Measurements from ENCODE around the gene UBE2V1. TPM values are rescaled to one million over a fixed set of nuclear protein-coding genes. Genes with fewer than 3 reads are reported as not detected.

UBE2V1 gene
- total RNA-seq, 2 experiments from 2014 or later, result 150 to 156 TPM

- no peaks in the 10 kb centered on the region for H3K9me3 Mint-ChIP-seq
- H3K4me3 Mint-ChIP-seq, result no peak overlapping the region
- no peaks in the 10 kb centered on the region for H3K36me3 Mint-ChIP-seq
- H3K4me1 Mint-ChIP-seq, result peaks cover 10% of the 10 kb centered on the region
- no peak for DNase-seq
- no peak overlapping the region for H3K27ac Mint-ChIP-seq
- H3K27me3 Mint-ChIP-seq, result peaks cover 9% of the 10 kb centered on the region
Observed at GRCh38 chr20:50043573-50044352, 69.2 kb downstream of the UBE2V1 start.

GRCh38 chr20:50042370-50043313 lies 70.3 kb downstream of the UBE2V1 start:
- H3K4me1 Mint-ChIP-seq, result peaks cover 3% of the 10 kb centered on the region
- no peaks in the 10 kb centered on the region for H3K9me3 Mint-ChIP-seq
- H3K27me3 Mint-ChIP-seq, result peaks cover 9% of the 10 kb centered on the region
- H3K4me3 Mint-ChIP-seq, result no peak overlapping the region
- DNase-seq, result no peak
- H3K36me3 Mint-ChIP-seq, result no peaks in the 10 kb centered on the region
- H3K27ac Mint-ChIP-seq, result no peak overlapping the region

- DNase-seq, result no peak
- Mint-ChIP-seq H3K27ac (no peak overlapping the region), H3K4me3 (no peak overlapping the region), H3K9me3 (no peaks in the 10 kb centered on the region), H3K36me3 (no peaks in the 10 kb centered on the region), H3K27me3 (peaks cover 5% of the 10 kb centered on the region), H3K4me1 (peaks cover 3% of the 10 kb centered on the region)
Observed at GRCh38 chr20:50041246-50041873, 71.6 kb downstream of the UBE2V1 start.

- DNase-seq, result no peak
- Mint-ChIP-seq H3K27ac (no peak overlapping the region), H3K4me3 (no peak overlapping the region), H3K4me1 (peaks cover 3% of the 10 kb centered on the region), H3K36me3 (no peaks in the 10 kb centered on the region), H3K27me3 (peaks cover 2% of the 10 kb centered on the region), H3K9me3 (no peaks in the 10 kb centered on the region)
Observed at GRCh38 chr20:50040432-50041245, 72.3 kb downstream of the UBE2V1 start.

GRCh38 chr20:50039706-50040431 lies 73.1 kb downstream of the UBE2V1 start:
- Mint-ChIP-seq H3K4me3 (no peak overlapping the region), H3K36me3 (no peaks in the 10 kb centered on the region), H3K27ac (no peak overlapping the region), H3K27me3 (no peaks in the 10 kb centered on the region), H3K9me3 (no peaks in the 10 kb centered on the region), H3K4me1 (peaks cover 3% of the 10 kb centered on the region)
- DNase-seq, result no peak

- DNase-seq, result no peak
- Mint-ChIP-seq H3K4me1 (peaks cover 3% of the 10 kb centered on the region), H3K27ac (no peak overlapping the region), H3K9me3 (no peaks in the 10 kb centered on the region), H3K4me3 (no peak overlapping the region), H3K36me3 (no peaks in the 10 kb centered on the region), H3K27me3 (no peaks in the 10 kb centered on the region)
Observed at GRCh38 chr20:50038574-50038991, 74.4 kb downstream of the UBE2V1 start.

GRCh38 chr20:50038169-50038568 lies 74.8 kb downstream of the UBE2V1 start:
- no peaks in the 10 kb centered on the region for H3K36me3 Mint-ChIP-seq
- H3K27ac Mint-ChIP-seq, result no peak overlapping the region
- DNase-seq, result no peak
- H3K4me1 Mint-ChIP-seq, result peaks cover 3% of the 10 kb centered on the region
- H3K9me3 Mint-ChIP-seq, result no peaks in the 10 kb centered on the region
- H3K4me3 Mint-ChIP-seq, result no peak overlapping the region
- no peaks in the 10 kb centered on the region for H3K27me3 Mint-ChIP-seq

GRCh38 chr20:50037575-50037974 lies 75.4 kb downstream of the UBE2V1 start:
- Mint-ChIP-seq H3K27me3 (no peaks in the 10 kb centered on the region), H3K4me3 (no peak overlapping the region), H3K4me1 (peaks cover 3% of the 10 kb centered on the region), H3K9me3 (no peaks in the 10 kb centered on the region), H3K27ac (no peak overlapping the region), H3K36me3 (no peaks in the 10 kb centered on the region)
- no peak for DNase-seq

GRCh38 chr20:50037123-50037522 lies 75.8 kb downstream of the UBE2V1 start:
- Mint-ChIP-seq H3K27ac (no peak overlapping the region), H3K4me3 (no peak overlapping the region), H3K9me3 (no peaks in the 10 kb centered on the region), H3K36me3 (no peaks in the 10 kb centered on the region), H3K27me3 (no peaks in the 10 kb centered on the region), H3K4me1 (peaks cover 3% of the 10 kb centered on the region)
- DNase-seq, result no peak

- no peaks in the 10 kb centered on the region for H3K36me3 Mint-ChIP-seq
- no peak overlapping the region for H3K4me3 Mint-ChIP-seq
- no peaks in the 10 kb centered on the region for H3K9me3 Mint-ChIP-seq
- H3K27me3 Mint-ChIP-seq, result no peaks in the 10 kb centered on the region
- no peak overlapping the region for H3K27ac Mint-ChIP-seq
- peaks cover 3% of the 10 kb centered on the region for H3K4me1 Mint-ChIP-seq
- DNase-seq, result no peak
Observed at GRCh38 chr20:50036703-50037102, 76.2 kb downstream of the UBE2V1 start.

GRCh38 chr20:50034567-50035180 lies 78.3 kb downstream of the UBE2V1 start:
- no peaks in the 10 kb centered on the region for H3K9me3 Mint-ChIP-seq
- DNase-seq, result no peak
- no peak overlapping the region for H3K4me3 Mint-ChIP-seq
- no peaks in the 10 kb centered on the region for H3K4me1 Mint-ChIP-seq
- no peaks in the 10 kb centered on the region for H3K27me3 Mint-ChIP-seq
- H3K27ac Mint-ChIP-seq, result no peak overlapping the region
- no peaks in the 10 kb centered on the region for H3K36me3 Mint-ChIP-seq

- Mint-ChIP-seq H3K4me3 (no peak overlapping the region), H3K27me3 (no peaks in the 10 kb centered on the region), H3K9me3 (no peaks in the 10 kb centered on the region), H3K4me1 (no peaks in the 10 kb centered on the region), H3K36me3 (no peaks in the 10 kb centered on the region), H3K27ac (no peak overlapping the region)
- no peak for DNase-seq
Observed at GRCh38 chr20:50032955-50033666, 79.8 kb downstream of the UBE2V1 start.
